GM23338 (cell line): ENCODE measurements around the gene MEX3B. TPM values are rescaled to one million over a fixed set of nuclear protein-coding genes. Genes with fewer than 3 reads are reported as not detected.
A peak's percentile ranks its signal among the peaks of the same experiment; 100 is the strongest.

Experiments used
- ATAC-seq: fragments of 200-7000 bp; cut with Tn5 transposase; 3 replicates; pipeline ENCODE4 v1.9.1; 2020
- DNase-seq: peaks from one replicate; pipeline ENCODE4 v3.0.0-alpha.2; 2015; ENCODE audit warnings: low spot score
- H2AFZ ChIP-seq: fragments of 200-600 bp; sonication (generic); 2 replicates; pipeline ENCODE4 v1.8.0; 2016; ENCODE audit warnings: antibody characterized with exemption, mild to moderate bottlenecking, moderate library complexity
- H3F3A ChIP-seq: fragments of 200-600 bp; sonication (generic); replicated peaks from 2 replicates; pipeline ENCODE4 v1.8.0; 2017; ENCODE audit warnings: antibody characterized with exemption, mixed run types, low read depth
- H3K27ac ChIP-seq: fragments of 200-600 bp; sonication (generic); 2 replicates; pipeline ENCODE4 v1.6.1; 2016; ENCODE audit warnings: low read depth
- H3K27me3 ChIP-seq: fragments of 200-600 bp; sonication (generic); 2 replicates; pipeline ENCODE4 v1.8.0; 2016; ENCODE audit warnings: mild to moderate bottlenecking, mixed run types, moderate library complexity; ENCODE audit not compliant: insufficient read depth
- H3K36me3 ChIP-seq: fragments of 200-600 bp; sonication (generic); 2 replicates; pipeline ENCODE4 v1.8.0; 2016; ENCODE audit warnings: mild to moderate bottlenecking; ENCODE audit not compliant: insufficient read depth
- H3K4me1 ChIP-seq: fragments of 200-600 bp; sonication (generic); 2 replicates; pipeline ENCODE4 v1.8.0; 2016; ENCODE audit warnings: mild to moderate bottlenecking, moderate library complexity; ENCODE audit not compliant: insufficient read depth
- H3K4me2 ChIP-seq: fragments of 200-600 bp; sonication (generic); 2 replicates; pipeline ENCODE4 v1.7.1; 2017; ENCODE audit warnings: mixed run types
- H3K4me3 ChIP-seq: fragments of 200-600 bp; sonication (generic); 2 replicates; pipeline ENCODE4 v1.6.1; 2016; ENCODE audit warnings: mixed run types
- H3K79me2 ChIP-seq: fragments of 200-600 bp; sonication (generic); replicated peaks from 2 replicates; pipeline ENCODE4 v1.8.0; 2017; ENCODE audit warnings: mild to moderate bottlenecking; ENCODE audit not compliant: insufficient read depth
- H3K9me2 ChIP-seq: fragments of 200-600 bp; sonication (generic); 2 replicates; pipeline ENCODE4 v1.8.0; 2017; ENCODE audit not compliant: insufficient read depth
- H4K20me1 ChIP-seq: fragments of 200-600 bp; sonication (generic); replicated peaks from 2 replicates; pipeline ENCODE4 v1.8.0; 2017; ENCODE audit warnings: mild to moderate bottlenecking; ENCODE audit not compliant: insufficient read depth
- H3K27ac Mint-ChIP-seq: 2 replicates; pipeline ENCODE4 v1.8.0; 2020; ENCODE audit warnings: inconsistent platforms, mild to moderate bottlenecking, moderate library complexity, mixed read lengths
- H3K27me3 Mint-ChIP-seq: 3 replicates; pipeline ENCODE4 v1.8.0; 2022; ENCODE audit warnings: low read depth, mild to moderate bottlenecking, moderate library complexity, mixed read lengths, inconsistent platforms; ENCODE audit not compliant: insufficient read depth, poor library complexity
- H3K36me3 Mint-ChIP-seq: 3 replicates; pipeline ENCODE4 v1.8.0; 2021; ENCODE audit warnings: low read depth, mild to moderate bottlenecking, inconsistent platforms, moderate library complexity, mixed read lengths
- H3K4me1 Mint-ChIP-seq: 3 replicates; pipeline ENCODE4 v1.8.0; 2020; ENCODE audit warnings: mild to moderate bottlenecking, inconsistent platforms, mixed read lengths
- H3K4me3 Mint-ChIP-seq: 3 replicates; pipeline ENCODE4 v1.8.0; 2021; ENCODE audit warnings: moderate library complexity, mild to moderate bottlenecking, inconsistent platforms, mixed read lengths
- H3K9me3 Mint-ChIP-seq: 3 replicates; pipeline ENCODE4 v1.8.0; 2020; ENCODE audit warnings: moderate library complexity, mild to moderate bottlenecking, inconsistent platforms, mixed read lengths
- CREB1 ChIP-seq: fragments of 250-450 bp; sonication (Bioruptor Pico); IDR thresholded peaks from 2 replicates; pipeline ENCODE4 v1.5.0; 2020; ENCODE audit warnings: low read depth, mild to moderate bottlenecking, moderate library complexity
- CTCF ChIP-seq, 2 experiments: fragments of 200-600 bp in 1 of 2; sonication (generic) in 1 of 2; conservative IDR thresholded peaks; 2 replicates each; pipeline versions ENCODE4 v1.5.1 to v1.6.1; 2016 to 2017; ENCODE audit warnings: antibody characterized with exemption in 2 of 2, low read depth in 2 of 2, mild to moderate bottlenecking in 2 of 2, moderate library complexity in 1 of 2
- EZH2 ChIP-seq: fragments of 200-600 bp; sonication (generic); IDR thresholded peaks from one replicate; pipeline ENCODE4 v1.8.0; 2017; ENCODE audit warnings: antibody characterized with exemption, mild to moderate bottlenecking, low read depth; ENCODE audit not compliant: unreplicated experiment
- EZH2phosphoT487 ChIP-seq: fragments of 200-600 bp; sonication (generic); IDR thresholded peaks from one replicate; pipeline ENCODE4 v1.8.1; 2018; ENCODE audit warnings: antibody characterized with exemption; ENCODE audit not compliant: unreplicated experiment
- JUNB ChIP-seq: IDR thresholded peaks from one replicate; pipeline ENCODE4 v1.6.1; 2016; ENCODE audit warnings: antibody characterized with exemption; ENCODE audit not compliant: unreplicated experiment
- NANOG ChIP-seq: IDR thresholded peaks from 2 replicates; pipeline ENCODE4 v1.6.1; 2016; ENCODE audit warnings: antibody characterized with exemption, borderline replicate concordance
- POLR2AphosphoS5 ChIP-seq: IDR thresholded peaks from 2 replicates; pipeline ENCODE4 v1.6.1; 2016; ENCODE audit warnings: antibody characterized with exemption, low read depth
- REST ChIP-seq: IDR thresholded peaks from one replicate; pipeline ENCODE4 v1.6.1; 2018; ENCODE audit warnings: antibody characterized with exemption; ENCODE audit not compliant: unreplicated experiment
- STAT1 ChIP-seq: IDR thresholded peaks from one replicate; pipeline ENCODE4 v1.6.1; 2016; ENCODE audit warnings: antibody characterized with exemption; ENCODE audit not compliant: unreplicated experiment
- ZNF114 ChIP-seq: fragments of 250-450 bp; sonication (Bioruptor Pico); IDR thresholded peaks from 2 replicates; pipeline ENCODE4 v1.5.0; 2020; ENCODE audit warnings: mild to moderate bottlenecking, moderate library complexity
- ZNF331 ChIP-seq: fragments of 250-450 bp; sonication (Bioruptor Pico); IDR thresholded peaks from 2 replicates; pipeline ENCODE4 v1.5.0; 2020; ENCODE audit warnings: low read depth, mild to moderate bottlenecking, moderate library complexity
- ZNF462 ChIP-seq: fragments of 250-450 bp; sonication (Bioruptor Pico); IDR thresholded peaks from 2 replicates; pipeline ENCODE4 v1.5.0; 2020; ENCODE audit warnings: mild to moderate bottlenecking, moderate library complexity
- polyA plus RNA-seq: library from polyadenylated mRNA; unstranded; fragments of >200 nt; fragmentation: Nextera tagmentation; extraction: Ambion mirVana; gene quantifications from 2 replicates; pipeline ENCODE4 v1.2.1, GENCODE V29; 2016
- total RNA-seq: library from RNA; depleted of rRNA; stranded (reverse); fragments of >200 nt; shearing (Covaris generic); gene quantifications from 2 replicates; pipeline ENCODE4 v1.2.3, GENCODE V29; 2014
- TF ChIP-seq, protein P1 (sequence below): IDR thresholded peaks from 2 replicates; pipeline ENCODE4 v1.6.1; 2016; ENCODE audit warnings: antibody characterized with exemption

The MEX3B gene
- total and polyA plus RNA-seq, 2 experiments from 2014 or later: 5.3 to 15.7 TPM

DNA sequence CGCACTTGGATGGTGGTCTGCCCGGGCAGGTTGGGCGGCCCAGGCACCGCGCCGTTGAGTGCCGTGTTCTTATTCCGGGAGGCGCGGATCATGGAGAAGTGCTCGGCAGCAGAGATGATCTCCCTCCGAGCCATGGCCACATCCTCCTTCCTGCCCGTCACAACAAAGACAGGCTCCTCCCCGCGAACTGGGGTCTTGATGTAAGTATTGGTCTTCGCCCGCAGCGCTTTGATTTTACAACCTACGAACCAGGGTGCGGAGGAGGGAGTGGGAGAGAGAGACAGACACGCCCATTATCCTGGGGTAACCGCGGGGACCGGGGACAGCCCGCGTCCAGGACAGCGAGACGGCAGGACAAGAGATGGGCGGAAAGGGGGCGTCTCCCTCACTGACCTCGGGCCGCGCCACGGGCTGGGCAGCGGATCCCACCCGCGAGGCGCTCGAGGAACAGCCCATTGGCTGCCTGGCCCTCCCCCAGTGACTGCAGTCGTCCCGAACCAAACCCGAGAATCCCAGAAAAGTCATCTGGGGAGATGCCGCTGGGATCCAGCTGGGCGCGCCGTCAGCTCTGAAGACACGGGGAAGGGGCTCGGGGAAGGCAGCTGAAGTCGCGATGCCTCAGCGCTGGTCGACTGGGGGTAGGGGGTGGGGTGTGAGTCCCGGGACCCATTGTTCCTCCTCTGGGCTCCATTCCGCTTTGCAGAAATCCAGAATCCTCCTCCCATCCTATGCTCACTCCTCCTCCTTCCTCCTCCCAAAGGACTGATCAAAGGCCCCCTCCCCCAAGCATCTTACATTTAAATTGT is 1.2 kb downstream of the MEX3B start:
- H2AFZ ChIP-seq: peak overlapping the region; percentile 89

More for the DNA sequence above, 1.2 kb downstream of the MEX3B start:
- peaks cover 38% of the 10 kb centered on the region for H3K27me3 ChIP-seq
- peak overlapping the region; percentile 96 for H3K4me2 ChIP-seq
- peak overlapping the region; percentile 89 for H3K27ac Mint-ChIP-seq
- peaks cover 9% of the 10 kb centered on the region; the same call in 1 of the 2 replicates for H3K79me2 ChIP-seq
- no peaks in the 10 kb centered on the region for H3K9me2 ChIP-seq
- H3K4me1 Mint-ChIP-seq: peaks cover 29% of the 10 kb centered on the region
- peaks cover 8% of the 10 kb centered on the region; the same call in 2 of the 3 replicates for H3K36me3 Mint-ChIP-seq
- peaks cover 30% of the 10 kb centered on the region for H4K20me1 ChIP-seq
- 0 out of 2 replicates have a peak, but pooled peaks cover 7% of the 10 kb centered on the region for H3K36me3 ChIP-seq
- H3F3A ChIP-seq: no peaks in the 10 kb centered on the region
- TF ChIP-seq CREB1 (CRISPR knock-in tag) (no peak), REST (no peak), ZNF331 (CRISPR knock-in tag) (no peak), ZNF462 (CRISPR knock-in tag) (no peak), EZH2 (no peak), JUNB (no peak), NANOG (no peak), STAT1 (no peak), POLR2AphosphoS5 (no peak), ZNF114 (CRISPR knock-in tag) (no peak), CTCF (conservative IDR thresholded peaks at IDR 0.05; ENCODE audit: low read depth in 2 of 2) (no peak), EZH2phosphoT487 (no peak)
- TF ChIP-seq, protein P1, sequence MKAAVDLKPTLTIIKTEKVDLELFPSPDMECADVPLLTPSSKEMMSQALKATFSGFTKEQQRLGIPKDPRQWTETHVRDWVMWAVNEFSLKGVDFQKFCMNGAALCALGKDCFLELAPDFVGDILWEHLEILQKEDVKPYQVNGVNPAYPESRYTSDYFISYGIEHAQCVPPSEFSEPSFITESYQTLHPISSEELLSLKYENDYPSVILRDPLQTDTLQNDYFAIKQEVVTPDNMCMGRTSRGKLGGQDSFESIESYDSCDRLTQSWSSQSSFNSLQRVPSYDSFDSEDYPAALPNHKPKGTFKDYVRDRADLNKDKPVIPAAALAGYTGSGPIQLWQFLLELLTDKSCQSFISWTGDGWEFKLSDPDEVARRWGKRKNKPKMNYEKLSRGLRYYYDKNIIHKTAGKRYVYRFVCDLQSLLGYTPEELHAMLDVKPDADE: no peak
- ATAC-seq (peak; percentile 6), DNase-seq (peak; percentile 86)
- no peak overlapping the region for H3K27ac ChIP-seq
- no peaks in the 10 kb centered on the region; the same call in 2 of the 3 replicates for H3K9me3 Mint-ChIP-seq
- H3K4me3 Mint-ChIP-seq: peak overlapping the region; percentile 94
- peaks cover 42% of the 10 kb centered on the region for H3K27me3 Mint-ChIP-seq
- peaks cover 23% of the 10 kb centered on the region for H3K4me1 ChIP-seq
- peak overlapping the region; percentile 96 for H3K4me3 ChIP-seq
